Fibroblast of upper back skin (primary cell): ENCODE data around the gene TGM3.

Source experiments
- DNase-seq: peaks from one replicate; pipeline ENCODE4 v3.0.0-alpha.2; 2013

TGM3 gene

GRCh38 chr20:2385496-2385895 lies 89.7 kb downstream of the TGM3 start:
- no peak for DNase-seq

GRCh38 chr20:2386516-2387179 lies 90.8 kb downstream of the TGM3 start:
- peak; percentile 61 for DNase-seq

- peak; percentile 28 for DNase-seq
Observed at GRCh38 chr20:2387180-2387577, 91.4 kb downstream of the TGM3 start.

GRCh38 chr20:2387580-2387979 lies 91.8 kb downstream of the TGM3 start:
- DNase-seq = no peak
